NCI-H2196 treated with DMSO at 0.1 percent for 48 hours (cell line): ENCODE results near the gene SGCE.

ENCODE experiments used
- DNase-seq: peaks from one replicate; lab custom pipeline; 2025; ENCODE audit not compliant: unreplicated experiment; lab: John Stamatoyannopoulos, UW

Gene SGCE

DNA sequence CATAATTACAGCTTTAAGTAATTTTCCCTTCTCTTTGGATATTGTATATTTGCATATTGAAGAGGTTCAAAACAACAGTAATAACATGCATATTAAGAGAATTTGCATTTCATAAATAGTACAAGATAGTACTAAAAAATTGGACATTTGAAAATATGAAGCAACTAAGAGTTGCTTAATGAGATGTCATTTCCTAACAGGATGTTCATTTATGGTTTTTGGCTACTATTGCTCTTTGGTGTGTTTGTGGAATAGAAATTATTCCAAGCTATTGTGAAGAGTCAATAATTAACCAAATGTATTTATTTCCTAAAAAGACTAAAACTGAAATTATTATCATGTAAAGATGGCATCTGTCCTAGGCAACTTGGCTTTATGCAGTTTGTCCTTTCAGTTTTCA is 4.1 kb upstream of the SGCE start:
- DNase-seq: no peak

DNA sequence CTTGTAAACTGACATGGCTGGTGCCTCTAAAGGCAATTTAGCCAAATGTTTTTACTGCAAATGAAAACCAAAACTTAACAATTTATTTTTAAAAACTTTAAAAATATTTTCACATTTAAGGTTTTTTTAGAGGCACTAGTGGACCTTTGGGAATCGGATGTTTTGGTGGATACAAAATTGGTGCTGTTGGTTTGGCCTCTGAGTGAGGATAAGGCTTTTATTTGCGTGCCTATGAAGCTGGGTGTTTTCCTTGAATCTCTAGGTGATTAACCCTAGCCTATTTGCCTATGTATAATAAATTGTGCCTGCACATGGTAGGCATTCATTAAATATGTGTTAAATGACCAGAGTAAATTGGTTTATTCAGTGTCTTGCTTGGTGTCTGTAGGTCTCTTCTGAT is 2.9 kb upstream of the SGCE start:
- no peak for DNase-seq

DNA sequence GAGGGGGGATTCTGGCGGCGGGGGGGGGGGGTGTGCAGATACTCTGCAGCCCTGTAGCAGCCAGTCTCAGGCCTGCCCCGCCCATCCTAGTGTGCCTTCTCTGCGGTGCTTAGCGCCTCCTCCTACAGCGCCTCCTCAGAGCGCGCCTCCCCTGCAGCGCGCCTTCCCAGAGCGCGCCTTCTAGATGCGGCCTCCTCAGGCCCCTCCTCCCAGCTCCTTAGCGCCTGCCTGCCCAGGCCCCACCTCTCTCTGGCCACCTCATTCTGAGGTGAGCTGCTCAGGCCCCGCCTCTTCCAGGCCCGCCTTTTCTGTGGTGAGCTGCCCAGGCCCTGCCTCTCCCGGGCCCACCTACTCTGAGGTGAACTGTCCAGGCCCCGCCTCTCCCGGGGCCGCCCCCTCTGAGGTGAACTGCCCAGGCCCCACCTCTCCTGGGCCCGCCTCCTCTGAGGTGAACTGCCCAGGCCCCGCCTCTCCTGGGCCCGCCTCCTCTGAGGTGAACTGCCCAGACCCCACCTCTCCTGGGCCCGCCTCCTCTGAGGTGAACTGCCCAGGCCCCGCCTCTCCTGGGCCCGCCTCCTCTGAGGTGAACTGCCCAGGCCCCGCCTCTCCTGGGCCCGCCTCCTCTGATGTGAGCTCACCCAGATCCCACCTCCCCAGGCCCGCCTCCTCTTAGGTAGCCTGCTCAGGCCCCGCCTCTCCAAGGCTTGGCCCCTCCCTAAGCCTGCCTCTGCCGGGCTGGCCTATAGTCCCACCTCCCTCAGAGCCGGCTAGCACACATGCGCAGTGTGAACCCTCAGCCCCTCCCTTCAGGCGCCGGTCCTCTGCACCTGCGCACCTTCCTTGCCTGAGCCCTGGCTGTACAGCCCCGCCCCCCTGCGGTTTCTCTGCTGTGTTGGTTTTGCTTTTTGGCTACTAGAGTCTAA is 2.1 kb upstream of the SGCE start:
- peak; percentile 91 for DNase-seq

DNA sequence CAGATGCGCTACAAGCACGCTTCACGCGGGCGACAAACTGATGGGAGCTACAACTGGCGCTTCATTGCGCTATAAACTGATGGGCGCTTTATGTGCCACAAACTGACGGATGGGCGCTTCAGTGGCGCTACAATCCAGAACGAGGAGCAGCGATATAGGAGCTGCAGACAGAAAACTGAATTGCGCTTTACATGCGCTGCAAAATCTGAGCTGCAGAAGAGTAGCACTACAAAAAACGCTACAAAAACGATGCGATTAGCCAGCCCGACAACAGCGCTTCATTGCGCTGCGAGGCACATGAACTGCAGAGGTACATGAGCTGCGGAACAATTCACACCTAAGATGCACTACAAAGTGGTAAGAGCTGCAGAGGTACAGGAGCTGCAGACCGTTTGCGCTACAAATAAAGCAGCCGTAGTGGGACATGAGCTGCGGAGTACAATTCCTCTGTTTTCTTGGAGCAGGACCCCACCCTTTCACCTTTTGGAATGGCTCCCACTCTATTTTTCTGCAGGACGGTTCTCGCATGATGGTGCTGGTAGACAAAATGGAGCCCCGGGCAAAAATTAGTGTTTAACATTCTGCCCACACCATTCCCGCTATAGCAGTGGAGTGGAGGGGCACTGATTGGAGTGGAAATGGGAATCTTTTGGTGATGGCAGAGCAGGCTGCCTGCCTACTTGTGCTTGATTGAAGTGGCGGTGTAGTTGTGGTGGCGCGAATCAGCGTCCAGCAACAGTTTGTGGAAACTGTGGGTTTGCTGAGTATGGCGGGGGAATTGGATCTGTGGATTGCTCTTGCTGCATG is 1.2 kb upstream of the SGCE start:
- no peak for DNase-seq

DNA sequence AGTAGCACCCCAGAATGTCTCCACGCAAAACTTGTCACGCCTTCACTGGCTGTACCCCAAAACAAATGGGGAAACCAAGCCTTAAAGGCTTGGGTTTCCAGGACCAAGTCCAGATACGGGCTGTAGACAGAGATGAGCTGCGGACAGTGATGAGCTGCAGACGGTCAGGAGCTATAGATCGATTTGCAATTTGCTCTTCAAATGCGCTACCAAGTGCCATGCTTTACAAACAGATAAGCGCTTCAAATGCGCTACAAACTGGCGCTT is 658 bp upstream of the SGCE start:
- DNase-seq: no peak

DNA sequence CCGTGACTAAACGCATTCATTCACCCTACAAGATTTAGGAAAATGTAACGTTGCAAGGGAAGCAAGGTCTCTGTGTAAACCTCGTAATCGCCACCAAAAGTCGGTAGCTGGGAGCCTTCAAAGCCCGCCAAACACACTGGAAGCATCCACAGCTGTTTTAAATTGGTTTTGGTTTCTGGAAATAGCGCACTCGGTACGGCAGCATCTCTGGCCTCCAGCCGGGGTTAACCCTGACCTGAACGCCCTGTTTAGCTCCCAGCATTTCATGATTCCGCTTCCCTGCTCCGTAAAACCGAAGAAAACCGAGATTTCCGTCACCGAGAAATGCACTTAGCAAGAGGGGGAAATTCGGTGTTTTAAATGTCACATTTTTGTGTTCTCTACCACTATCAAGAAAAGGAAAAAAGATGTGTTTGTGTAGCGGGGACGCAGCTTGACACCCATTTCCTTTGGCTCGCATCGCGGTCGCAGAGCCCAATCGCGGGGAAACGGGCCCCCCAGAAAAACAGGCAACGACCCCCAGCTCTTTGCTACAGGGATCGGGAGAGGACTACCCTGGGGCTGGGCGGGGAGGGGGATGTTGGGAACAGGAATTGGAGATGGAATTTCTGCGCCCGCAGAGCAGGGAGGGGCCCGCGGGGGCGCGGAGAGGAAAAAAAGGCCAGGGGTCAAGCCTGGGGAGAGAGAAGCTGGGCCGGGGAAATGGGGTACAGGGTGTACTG is 646 bp downstream of the SGCE start:
- DNase-seq: no peak

DNA sequence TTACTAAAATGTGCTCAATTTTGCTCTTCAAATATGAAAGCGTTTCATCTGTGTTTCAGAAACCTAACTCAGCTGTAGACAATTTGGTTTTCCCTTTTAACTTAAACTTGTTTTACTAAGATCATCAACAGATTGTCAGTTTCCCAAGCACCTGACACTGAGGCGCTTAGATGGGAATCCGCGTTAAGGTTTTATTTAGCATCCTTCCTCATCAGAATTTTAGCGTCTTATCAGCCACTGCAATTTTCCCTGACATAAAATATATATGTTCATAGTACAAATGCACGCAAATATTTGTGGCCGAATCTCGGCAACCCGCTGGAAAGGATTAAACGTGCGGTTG is 1.2 kb downstream of the SGCE start:
- no peak for DNase-seq

DNA sequence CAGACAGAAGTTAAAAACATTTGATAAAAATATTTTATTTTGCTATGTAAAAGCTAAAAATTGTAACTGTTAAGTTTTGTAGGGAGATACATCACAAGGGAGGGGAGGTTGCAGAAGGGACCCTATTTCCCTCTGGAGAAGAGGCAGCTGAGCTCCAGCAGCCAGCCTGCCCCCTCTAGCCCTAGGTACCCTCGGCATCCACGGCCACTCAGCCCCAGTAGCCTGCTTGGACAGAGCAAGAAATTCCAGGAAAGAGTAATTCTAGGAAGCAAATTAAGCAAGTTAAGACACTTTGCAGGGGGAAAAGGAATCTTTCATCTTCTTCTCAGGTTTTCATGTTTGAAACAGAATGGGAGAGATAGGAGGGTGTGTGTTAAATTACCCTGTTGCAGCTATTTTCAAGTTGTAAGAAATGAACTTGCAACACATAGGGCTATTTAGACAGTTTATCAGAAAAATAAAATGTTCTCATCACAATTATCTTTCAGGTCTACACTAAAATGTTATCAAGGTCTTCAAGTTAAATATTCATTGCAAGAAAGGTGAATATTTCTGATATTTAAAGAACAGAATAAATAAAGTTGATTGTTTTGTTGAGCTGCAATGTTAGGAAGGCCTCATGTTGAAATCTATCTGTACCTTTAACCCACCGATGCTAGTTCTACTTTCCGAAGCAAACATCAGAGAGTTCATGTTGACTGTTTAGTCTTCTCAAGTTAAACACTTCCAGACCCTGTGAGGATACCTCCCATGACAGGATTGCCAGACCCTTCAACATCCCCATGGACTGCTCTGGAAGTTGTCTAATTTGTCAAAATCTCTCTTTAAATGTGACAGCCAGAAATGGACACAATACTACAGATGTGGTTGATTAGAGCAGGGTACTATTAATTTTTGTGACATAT is 5.5 kb downstream of the SGCE start:
- no peak for DNase-seq

DNA sequence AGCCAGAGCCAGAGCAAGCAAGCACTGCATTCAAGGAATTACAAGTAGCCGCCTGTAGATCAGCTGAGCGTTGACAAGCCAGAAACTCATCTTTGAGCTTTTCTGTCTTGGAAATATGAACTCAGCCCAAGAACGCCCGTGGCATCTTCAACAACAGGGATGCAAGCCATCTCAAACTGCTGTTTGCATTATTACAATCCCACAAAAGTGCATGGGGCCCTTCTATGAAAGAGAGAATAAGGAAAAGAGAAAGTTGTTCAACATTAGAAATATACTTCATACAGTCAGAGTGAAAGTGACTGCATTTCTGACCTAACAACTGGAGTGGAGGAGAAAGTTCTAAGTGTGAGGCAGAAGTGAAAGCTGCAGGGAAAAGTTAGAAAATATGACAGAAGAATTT is 6.5 kb downstream of the SGCE start:
- DNase-seq: no peak

DNA sequence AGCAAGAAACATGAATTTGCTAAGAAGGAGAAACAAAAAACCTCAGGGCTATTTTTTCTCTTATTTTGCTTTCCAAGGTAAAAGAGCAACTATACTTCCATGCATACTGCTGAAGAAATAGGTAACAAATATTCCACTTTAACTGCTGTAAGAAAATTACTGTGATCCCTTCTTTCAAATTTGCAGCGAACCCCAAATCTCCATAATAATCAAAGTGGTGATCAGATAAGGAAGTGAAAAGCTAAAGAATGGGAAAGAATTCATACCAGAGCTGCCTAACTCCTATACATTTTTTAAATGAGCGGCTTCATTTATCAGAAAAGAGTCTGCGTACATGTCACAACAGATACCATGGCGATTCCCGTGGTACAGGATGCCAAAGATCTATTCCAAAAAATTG is 7.2 kb downstream of the SGCE start:
- no peak for DNase-seq

DNA sequence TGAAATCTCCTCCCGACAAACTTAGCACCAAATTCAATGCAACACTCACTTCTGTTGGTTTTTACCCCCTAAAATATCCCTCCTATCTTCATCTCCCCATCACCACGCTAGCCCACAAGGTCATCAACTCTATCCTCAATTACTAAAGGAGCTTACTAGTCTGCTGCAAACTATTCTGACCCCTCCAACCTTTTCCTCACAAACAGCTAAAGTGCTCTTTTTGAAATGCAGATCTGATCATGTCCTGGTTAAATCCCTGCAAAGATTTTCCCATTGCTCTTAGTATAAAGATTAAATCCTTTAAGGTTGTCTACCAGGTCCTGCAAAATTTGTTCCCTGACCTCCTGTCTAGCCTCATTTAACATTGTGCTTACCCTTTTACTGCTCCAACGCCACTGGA is 8.6 kb downstream of the SGCE start:
- DNase-seq: no peak

DNA sequence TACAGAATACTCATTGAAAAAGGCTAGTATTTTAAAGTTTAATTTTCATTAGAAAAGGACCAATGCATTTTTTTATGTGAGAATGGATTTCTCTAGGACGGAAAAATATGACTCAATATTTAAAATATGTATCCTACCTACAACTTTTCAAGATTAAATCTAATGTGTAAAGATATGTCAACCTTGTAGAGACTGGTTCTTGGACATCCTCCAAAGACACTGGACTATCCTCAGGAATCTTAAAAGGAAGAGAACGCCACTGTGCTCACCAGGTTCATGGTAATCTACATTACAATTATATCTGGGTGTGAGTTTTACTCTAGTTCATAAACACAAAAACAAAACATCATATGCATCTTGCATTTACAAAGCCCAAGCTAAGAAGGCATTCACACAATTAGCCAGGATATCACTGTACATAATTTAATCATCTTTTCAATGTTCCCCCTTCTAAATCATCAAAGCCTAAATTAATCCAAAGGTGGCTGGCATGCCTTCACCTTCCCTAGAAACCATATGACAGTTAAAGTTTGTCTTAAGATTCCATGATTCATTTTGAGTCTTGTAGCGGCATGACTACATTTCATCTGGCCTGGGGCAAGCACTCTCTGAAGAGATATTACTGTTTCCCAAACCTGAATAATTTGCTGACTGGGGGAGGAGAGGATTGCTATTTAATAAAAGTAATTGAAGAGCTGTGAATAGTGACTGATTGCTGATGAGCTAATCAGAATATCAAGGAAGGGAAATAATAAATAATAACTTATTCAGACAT is 12.0 kb downstream of the SGCE start:
- no peak for DNase-seq

DNA sequence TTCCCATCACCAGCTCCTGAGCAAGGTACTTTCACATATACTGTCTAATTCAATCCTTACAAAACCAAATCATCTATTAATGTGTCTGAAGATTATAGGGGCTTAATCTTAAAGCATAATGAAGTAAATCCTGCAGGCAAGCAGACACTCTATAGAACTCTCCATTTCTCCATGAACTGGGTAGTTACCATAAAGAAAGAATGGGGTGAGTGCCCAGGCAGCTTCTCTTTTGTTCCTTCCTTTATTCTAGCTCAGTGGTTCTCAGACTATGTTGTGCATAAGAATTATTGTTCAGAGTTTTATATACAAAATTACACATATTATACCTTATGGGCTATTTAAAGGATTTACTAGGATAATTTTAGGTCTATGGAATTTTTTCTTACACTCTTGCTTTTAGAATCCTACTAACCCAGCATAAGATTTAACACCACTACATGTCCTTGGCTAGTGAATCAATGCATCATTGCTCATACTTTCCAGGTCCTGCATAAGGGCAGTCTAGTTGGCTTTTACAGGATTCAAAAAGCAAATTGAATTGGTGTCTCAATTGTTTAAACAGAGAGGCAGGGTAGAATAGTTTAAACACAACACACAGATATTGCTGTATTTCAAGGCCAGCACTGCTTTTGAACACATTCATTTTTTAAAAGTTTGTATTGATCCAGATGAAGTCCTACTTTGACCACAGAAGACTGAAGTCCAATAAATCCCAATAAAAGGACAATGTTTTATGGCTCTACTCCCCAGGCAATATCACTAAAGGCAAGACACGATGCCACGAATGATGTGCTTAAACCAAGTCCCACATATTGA is 12.9 kb downstream of the SGCE start:
- no peak for DNase-seq

DNA sequence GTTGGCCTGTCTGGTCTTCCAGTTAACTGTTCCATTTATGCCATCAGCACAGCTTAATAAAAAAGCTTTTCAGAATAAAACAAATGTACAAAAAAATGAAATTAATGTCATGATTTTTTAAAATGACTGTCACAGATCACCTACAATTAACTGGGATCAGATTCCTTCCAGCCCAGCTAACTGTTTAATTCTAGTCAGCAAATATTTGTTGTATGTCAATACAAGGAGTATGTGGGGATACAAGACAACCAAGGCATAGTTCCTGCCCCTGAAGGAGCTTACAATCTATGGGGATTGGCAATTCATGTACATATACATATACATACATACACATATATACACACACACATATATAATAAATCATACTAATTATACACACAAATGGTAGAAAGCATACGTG is 16.5 kb downstream of the SGCE start:
- DNase-seq: no peak

DNA sequence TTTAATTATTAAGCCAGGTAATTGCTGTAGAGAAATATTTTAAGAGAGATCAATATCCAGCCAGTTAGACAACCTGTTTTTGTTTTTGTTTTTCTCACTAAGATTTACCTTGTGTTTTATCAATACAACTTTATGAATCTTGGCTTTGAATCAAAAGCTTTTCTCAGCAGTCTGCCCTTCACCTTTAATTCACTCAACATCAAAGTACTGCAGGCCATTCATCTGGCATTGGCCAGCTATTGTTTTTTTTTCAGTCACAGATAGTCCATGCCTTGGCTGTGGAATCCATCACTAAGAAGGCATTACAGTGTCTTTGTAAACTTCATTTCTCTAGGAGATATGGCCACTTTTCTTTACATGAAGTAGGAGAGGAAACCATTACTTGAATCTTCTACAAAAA is 20.2 kb downstream of the SGCE start:
- no peak for DNase-seq

DNA sequence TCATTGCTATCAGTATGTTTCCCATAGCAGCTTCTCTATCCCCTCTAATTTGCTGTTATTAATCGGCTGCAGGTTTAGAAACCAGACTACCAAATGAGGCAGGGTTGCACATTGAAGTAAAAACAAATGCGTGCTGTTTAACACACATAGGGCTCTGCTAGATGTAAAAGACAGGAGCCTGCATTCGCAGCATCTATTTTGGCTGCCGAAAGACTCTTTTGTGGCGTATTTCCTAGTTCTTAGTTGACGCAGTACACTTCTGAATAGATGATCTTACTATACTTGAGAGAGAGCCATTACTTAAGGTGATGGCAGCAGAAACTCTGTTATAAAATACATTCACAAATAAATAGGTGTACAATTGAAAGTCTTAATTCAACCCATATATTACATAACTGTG is 21.4 kb downstream of the SGCE start:
- DNase-seq: no peak

DNA sequence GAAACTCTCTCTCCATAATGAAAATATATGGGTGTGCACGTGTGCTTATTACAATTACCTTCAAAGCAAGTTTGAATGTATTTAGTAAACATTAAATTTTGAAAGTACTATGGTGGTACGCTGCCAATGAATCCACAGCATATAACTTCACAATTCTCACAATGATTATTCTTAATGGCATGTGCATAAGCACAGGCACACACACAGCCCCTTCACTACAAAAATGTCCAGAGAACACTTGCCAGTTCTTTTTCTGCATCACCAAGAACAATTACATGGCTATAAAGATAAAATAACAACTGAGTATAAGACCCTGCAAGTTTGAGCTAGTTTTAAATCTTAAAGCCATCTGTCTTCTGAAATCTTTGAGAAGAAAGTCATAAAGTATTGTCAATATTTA is 22.2 kb downstream of the SGCE start:
- no peak for DNase-seq

DNA sequence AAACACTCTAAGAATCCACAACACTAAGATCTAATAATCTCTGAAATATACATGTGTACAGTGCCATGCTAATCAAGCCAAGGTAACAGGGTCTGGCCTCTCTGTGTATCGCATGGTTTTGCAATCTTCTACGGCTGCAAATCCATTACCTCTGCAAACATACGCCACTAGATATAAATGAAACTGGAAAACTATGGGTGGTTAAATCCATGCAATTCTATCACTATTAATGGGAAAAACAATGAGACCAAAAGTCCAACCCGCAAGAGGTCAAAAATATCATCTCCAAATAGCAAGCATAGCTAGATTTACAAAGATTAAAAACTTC is 23.0 kb downstream of the SGCE start:
- DNase-seq: no peak

DNA sequence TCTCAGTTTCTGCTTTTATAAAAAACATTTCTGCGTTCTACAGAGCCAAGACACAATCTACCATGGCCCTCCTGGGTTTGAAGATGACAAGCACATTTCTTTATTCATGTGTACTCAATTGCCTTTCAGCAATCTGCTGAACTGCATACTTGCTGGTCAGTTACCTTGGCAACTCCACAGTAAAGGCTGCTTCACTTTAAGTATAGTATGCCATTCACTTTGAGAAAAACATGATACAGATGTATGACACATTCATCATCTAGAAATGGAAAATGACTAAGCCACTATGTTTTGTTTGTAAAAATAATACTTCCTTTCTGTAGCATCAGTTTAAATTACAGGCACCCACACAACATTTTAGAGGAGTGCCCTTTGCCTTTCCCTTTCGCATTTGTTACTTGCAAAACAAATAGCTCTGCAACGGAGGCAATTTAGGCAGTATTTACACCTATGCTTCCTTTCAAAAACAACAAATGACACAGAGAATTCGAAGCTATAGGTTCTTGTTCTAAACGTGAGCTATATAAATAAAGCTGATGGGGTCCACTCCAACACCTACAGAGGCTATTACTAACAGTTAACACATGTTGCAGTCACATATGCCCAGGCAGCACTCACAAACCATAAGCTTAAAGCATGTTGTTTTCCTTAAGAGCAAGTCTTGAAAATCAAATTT is 23.5 kb downstream of the SGCE start:
- no peak for DNase-seq
